Measurements from ENCODE around the gene MLX. TPM values are rescaled to one million over a fixed set of nuclear protein-coding genes. Genes with fewer than 3 reads are reported as not detected.

Gene MLX
- total RNA-seq, 1 donor from 2014 or later, result 45.9 TPM

DNA sequence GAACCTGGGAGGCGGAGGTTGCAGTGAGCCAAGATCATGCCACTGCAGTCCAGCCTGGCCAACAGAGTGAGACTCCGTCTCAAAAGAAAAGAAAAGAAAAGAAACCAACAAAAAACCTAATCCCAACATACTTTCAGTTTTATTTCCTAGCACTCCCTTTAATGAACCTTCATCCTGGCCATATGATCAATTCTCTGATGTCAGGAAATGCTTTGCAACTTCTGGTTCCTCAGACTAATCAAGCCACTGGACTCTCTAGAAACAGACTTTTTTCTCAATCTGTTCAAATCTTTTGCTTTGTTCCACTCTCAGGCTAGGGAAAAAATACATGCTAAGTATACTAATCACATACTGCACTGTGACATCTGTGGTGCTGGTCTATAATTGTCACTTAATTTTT is 24.0 kb downstream of the MLX start:
- H3K27me3 Mint-ChIP-seq (ENCODE audit: unreplicated experiment), result peaks cover 3% of the 10 kb centered on the region
- TF ChIP-seq, protein P1, sequence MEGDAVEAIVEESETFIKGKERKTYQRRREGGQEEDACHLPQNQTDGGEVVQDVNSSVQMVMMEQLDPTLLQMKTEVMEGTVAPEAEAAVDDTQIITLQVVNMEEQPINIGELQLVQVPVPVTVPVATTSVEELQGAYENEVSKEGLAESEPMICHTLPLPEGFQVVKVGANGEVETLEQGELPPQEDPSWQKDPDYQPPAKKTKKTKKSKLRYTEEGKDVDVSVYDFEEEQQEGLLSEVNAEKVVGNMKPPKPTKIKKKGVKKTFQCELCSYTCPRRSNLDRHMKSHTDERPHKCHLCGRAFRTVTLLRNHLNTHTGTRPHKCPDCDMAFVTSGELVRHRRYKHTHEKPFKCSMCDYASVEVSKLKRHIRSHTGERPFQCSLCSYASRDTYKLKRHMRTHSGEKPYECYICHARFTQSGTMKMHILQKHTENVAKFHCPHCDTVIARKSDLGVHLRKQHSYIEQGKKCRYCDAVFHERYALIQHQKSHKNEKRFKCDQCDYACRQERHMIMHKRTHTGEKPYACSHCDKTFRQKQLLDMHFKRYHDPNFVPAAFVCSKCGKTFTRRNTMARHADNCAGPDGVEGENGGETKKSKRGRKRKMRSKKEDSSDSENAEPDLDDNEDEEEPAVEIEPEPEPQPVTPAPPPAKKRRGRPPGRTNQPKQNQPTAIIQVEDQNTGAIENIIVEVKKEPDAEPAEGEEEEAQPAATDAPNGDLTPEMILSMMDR (IDR thresholded peaks at IDR 0.05; ENCODE audit: unreplicated experiment), result no peak
- no peaks in the 10 kb centered on the region for H3K4me1 Mint-ChIP-seq (ENCODE audit: unreplicated experiment)
- H3K9me3 Mint-ChIP-seq (ENCODE audit: unreplicated experiment), result no peaks in the 10 kb centered on the region
- H3K36me3 Mint-ChIP-seq (ENCODE audit: low read depth, unreplicated experiment), result peaks cover 24% of the 10 kb centered on the region
- DNase-seq (ENCODE audit: low spot score), result no peak
- H3K4me3 Mint-ChIP-seq (ENCODE audit: unreplicated experiment), result no peak overlapping the region
- H3K27ac Mint-ChIP-seq (ENCODE audit: unreplicated experiment), result no peak overlapping the region

DNA sequence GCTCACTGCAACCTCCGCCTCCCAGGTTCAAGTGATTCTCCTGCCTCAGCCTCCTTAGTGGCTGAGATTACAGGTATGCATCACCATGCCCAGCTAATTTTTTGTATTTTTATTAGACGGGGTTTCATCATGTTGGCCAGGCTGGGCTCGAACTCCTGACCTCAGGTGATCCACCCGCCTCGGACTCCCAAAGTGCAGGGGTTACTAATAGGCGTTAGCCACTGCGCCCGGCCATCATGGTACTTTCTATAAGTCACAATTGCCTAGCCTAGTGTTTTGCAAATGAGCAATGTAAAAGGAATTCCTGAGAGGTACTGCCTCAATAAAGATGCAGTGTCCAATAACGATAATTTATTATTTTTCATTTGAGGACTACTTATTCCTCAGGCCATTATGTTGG is 24.5 kb downstream of the MLX start:
- Mint-ChIP-seq H3K36me3 (ENCODE audit: low read depth, unreplicated experiment) (peaks cover 24% of the 10 kb centered on the region), H3K9me3 (ENCODE audit: unreplicated experiment) (no peaks in the 10 kb centered on the region), H3K4me1 (ENCODE audit: unreplicated experiment) (no peaks in the 10 kb centered on the region), H3K4me3 (ENCODE audit: unreplicated experiment) (no peak overlapping the region), H3K27ac (ENCODE audit: unreplicated experiment) (no peak overlapping the region), H3K27me3 (ENCODE audit: unreplicated experiment) (peaks cover 2% of the 10 kb centered on the region)
- no peak for DNase-seq (ENCODE audit: low spot score)
- TF ChIP-seq, protein P1 (IDR thresholded peaks at IDR 0.05; ENCODE audit: unreplicated experiment), result no peak

DNA sequence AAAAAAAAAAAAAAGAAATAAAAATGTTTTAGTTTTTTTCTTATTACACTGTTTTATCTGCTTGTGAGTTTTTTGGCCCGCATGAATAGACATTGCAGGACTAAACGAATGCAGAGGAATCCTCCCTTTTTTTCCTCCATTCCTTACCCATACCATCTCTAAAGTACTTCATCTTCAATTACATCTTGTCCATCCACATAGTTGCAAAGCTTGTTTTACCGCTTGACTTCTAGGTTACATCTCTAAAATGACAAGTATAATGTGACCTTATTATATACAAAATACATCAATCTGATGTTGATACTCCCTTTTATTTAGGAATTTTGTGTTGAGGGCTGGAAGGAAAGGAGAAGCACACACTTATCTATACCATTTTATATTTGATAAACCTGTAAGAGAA is 29.5 kb downstream of the MLX start:
- TF ChIP-seq, protein P1 (IDR thresholded peaks at IDR 0.05; ENCODE audit: unreplicated experiment), result no peak
- H3K27ac Mint-ChIP-seq (ENCODE audit: unreplicated experiment), result peak overlapping the region; percentile 55
- DNase-seq (ENCODE audit: low spot score), result no peak
- H3K36me3 Mint-ChIP-seq (ENCODE audit: low read depth, unreplicated experiment), result no peaks in the 10 kb centered on the region
- H3K27me3 Mint-ChIP-seq (ENCODE audit: unreplicated experiment), result no peaks in the 10 kb centered on the region
- H3K9me3 Mint-ChIP-seq (ENCODE audit: unreplicated experiment), result no peaks in the 10 kb centered on the region
- peaks cover 2% of the 10 kb centered on the region for H3K4me1 Mint-ChIP-seq (ENCODE audit: unreplicated experiment)
- H3K4me3 Mint-ChIP-seq (ENCODE audit: unreplicated experiment), result peak overlapping the region; percentile 32

DNA sequence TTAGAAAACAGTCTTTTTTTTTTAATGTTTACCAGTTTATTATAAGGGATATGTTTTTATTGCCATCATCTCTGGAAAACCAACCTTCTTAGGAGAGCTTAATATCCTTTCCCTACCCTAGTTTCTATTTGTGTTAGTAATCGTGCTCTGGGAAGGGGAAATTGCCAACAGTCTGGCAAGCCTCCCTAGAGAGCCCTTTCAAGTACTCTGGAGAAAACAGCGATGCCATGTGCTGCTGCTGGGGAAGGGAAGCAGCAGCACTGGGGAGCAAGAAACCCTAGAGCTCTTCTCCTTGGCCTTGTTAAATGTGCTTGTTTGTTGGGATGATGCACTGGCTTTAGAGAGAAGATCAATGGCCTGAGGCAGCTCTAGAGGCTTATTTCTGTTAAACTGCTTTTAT is 32.0 kb downstream of the MLX start:
- Mint-ChIP-seq H3K4me1 (ENCODE audit: unreplicated experiment) (peaks cover 2% of the 10 kb centered on the region), H3K27ac (ENCODE audit: unreplicated experiment) (no peak overlapping the region), H3K36me3 (ENCODE audit: low read depth, unreplicated experiment) (no peaks in the 10 kb centered on the region), H3K9me3 (ENCODE audit: unreplicated experiment) (no peaks in the 10 kb centered on the region), H3K27me3 (ENCODE audit: unreplicated experiment) (no peaks in the 10 kb centered on the region), H3K4me3 (ENCODE audit: unreplicated experiment) (no peak overlapping the region)
- no peak for DNase-seq (ENCODE audit: low spot score)
- TF ChIP-seq, protein P1 (IDR thresholded peaks at IDR 0.05; ENCODE audit: unreplicated experiment), result no peak

DNA sequence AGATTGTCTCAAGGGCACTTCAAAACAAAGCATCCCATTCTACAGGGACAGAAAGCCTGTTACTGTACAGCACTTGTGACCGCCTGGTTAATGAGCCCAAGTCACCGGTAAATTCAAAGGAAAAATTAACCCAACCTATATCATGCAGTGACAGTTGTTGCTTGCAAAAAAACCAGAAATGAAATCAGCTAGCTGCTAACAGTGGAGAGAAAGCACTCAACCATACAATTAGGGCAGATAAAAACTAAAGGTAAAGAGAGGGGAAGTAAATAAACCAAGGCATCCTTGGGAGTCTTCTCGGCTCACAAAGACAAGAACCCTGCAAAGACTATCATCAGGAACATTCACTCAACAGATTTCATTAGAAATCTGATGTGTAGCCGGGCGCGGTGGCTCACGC is 36.4 kb downstream of the MLX start:
- H3K4me1 Mint-ChIP-seq (ENCODE audit: unreplicated experiment), result peaks cover 11% of the 10 kb centered on the region
- no peaks in the 10 kb centered on the region for H3K9me3 Mint-ChIP-seq (ENCODE audit: unreplicated experiment)
- TF ChIP-seq, protein P1 (IDR thresholded peaks at IDR 0.05; ENCODE audit: unreplicated experiment), result no peak
- H3K4me3 Mint-ChIP-seq (ENCODE audit: unreplicated experiment), result no peak overlapping the region
- peaks cover 3% of the 10 kb centered on the region for H3K27me3 Mint-ChIP-seq (ENCODE audit: unreplicated experiment)
- no peak for DNase-seq (ENCODE audit: low spot score)
- no peaks in the 10 kb centered on the region for H3K36me3 Mint-ChIP-seq (ENCODE audit: low read depth, unreplicated experiment)
- H3K27ac Mint-ChIP-seq (ENCODE audit: unreplicated experiment), result no peak overlapping the region

Measured in endothelial cell (in vitro differentiated cells).